ENCODE measurements around the gene RELB. TPM values are rescaled to one million over a fixed set of nuclear protein-coding genes. Genes with fewer than 3 reads are reported as not detected.
A peak's percentile ranks its signal among the peaks of the same experiment; 100 is the strongest.

Gene RELB
- total and polyA plus RNA-seq, 2 donors (not counting 3 experiments of a cell fraction or from before 2014, with no cell fraction given) = 13.2 to 14.4 TPM

- Histone ChIP-seq H2AFZ (ENCODE audit: low read depth, low read length) (peak overlapping the region; percentile 84), H3K9me1 (replicated peaks; ENCODE audit: control insufficient read depth, extremely low read depth, insufficient read depth, low read length) (no peaks in the 10 kb centered on the region), H3K4me2 (ENCODE audit: insufficient read depth, low read length) (peak overlapping the region; percentile 83), H3K4me3 (replicated peaks in 1 of 3; ENCODE audit: insufficient read depth in 1 of 3, low read depth in 1 of 3, low read length in 3 of 3) (peak overlapping the region; percentile 18 to 37 (median 33)), H4K20me1 (replicated peaks; ENCODE audit: control insufficient read depth, extremely low read depth, insufficient read depth, low read length) (no peaks in the 10 kb centered on the region), H3K9ac (replicated peaks; ENCODE audit: extremely low read depth, insufficient read depth, low read length) (peak overlapping the region; percentile 58), H3K36me3 (ENCODE audit: control insufficient read depth in 2 of 2, extremely low read depth in 1 of 2, insufficient read depth in 2 of 2, low read length in 2 of 2) (peaks cover 0 to 5% of the 10 kb centered on the region in 2 experiments), H3K9me3 (replicated peaks; ENCODE audit: control insufficient read depth, insufficient read depth, low read length) (no peaks in the 10 kb centered on the region), H3K27ac (ENCODE audit: insufficient read depth, low read depth, low read length) (no peak overlapping the region), H3K27me3 (ENCODE audit: control insufficient read depth in 2 of 2, insufficient read depth in 2 of 2, low read length in 2 of 2) (no peaks in the 10 kb centered on the region), H3K4me1 (ENCODE audit: control insufficient read depth, extremely low read depth, insufficient read depth, low read length) (peaks cover 16% of the 10 kb centered on the region), H3K79me2 (ENCODE audit: control insufficient read depth, insufficient read depth, low read length) (peaks cover 14% of the 10 kb centered on the region)
- dilution Hi-C loops (cut with MboI; ENCODE audit: extremely low pct_ligation_motif_present, low sequenced_read_pairs) (no loop called here), intact Hi-C loops (cut with micrococcal nuclease) (loop anchor here (5.0 kb wide), 1 partner anchor 38 kb away; the partner anchor contains the start of gene CLASRP)
- DNase-seq (ENCODE audit: low read depth, low spot score) (peak; percentile 10), FAIRE-seq (peak; percentile 65)
- ChIA-PET CTCF (interaction anchor here (1.2 to 2.5 kb wide), 2 partner anchors 16 kb away, joined by 4 to 9 read pairs; no protein-coding TSS in a partner anchor), POLR2A (no interaction called here)
- no TSS peak for BruUV-seq (replicated peaks)
- TF ChIP-seq MYC (IDR thresholded peaks at IDR 0.05; ENCODE audit: low read depth, low read length) = no peak
- no peak for TF ChIP-seq JUN (IDR thresholded peaks at IDR 0.05; ENCODE audit: borderline replicate concordance, insufficient read depth, insufficient read length, low read depth)
- TF ChIP-seq CTCF (IDR thresholded peaks at IDR 0.05; ENCODE audit: extremely low read depth in 1 of 2, insufficient read depth in 1 of 2, low read depth in 1 of 2, low read length in 2 of 2) = no peak
- TF ChIP-seq GATA2 (IDR thresholded peaks at IDR 0.05; ENCODE audit: insufficient read depth, insufficient read length, low read depth, low read length) = no peak
- TF ChIP-seq POLR2A (IDR thresholded peaks at IDR 0.05; ENCODE audit: low read depth, low read length) = no peak
- no peak for TF ChIP-seq MAX (IDR thresholded peaks at IDR 0.05; ENCODE audit: insufficient read depth, insufficient read length)
- no peak for TF ChIP-seq EZH2 (IDR thresholded peaks at IDR 0.05; ENCODE audit: borderline replicate concordance, low read depth, low read length, severe bottlenecking)
- TF ChIP-seq POLR2AphosphoS5 (IDR thresholded peaks at IDR 0.05; ENCODE audit: insufficient read depth, low read depth, low read length) = no peak
- no peak for TF ChIP-seq FOS (IDR thresholded peaks at IDR 0.05; ENCODE audit: borderline replicate concordance, insufficient read depth, low read length)
Observed at GRCh38 chr19:45075301-45076028, 74.2 kb downstream of the RELB start.
